Caco-2 (cell line): ENCODE measurements around the gene GINS2. TPM values are rescaled to one million over a fixed set of nuclear protein-coding genes. Genes with fewer than 3 reads are reported as not detected.

Source experiments
- BruUV-seq: library from RNA; stranded (reverse); fragments of 400-500 nt; replicated peaks from 2 replicates; lab custom pipeline; 2021; lab: Mats Ljungman, UMichigan
- CTCF ChIA-PET: fragments of 300-600 bp; sonication (Branson Sonifier 250); formaldehyde crosslinking; loops from one replicate; lab custom pipeline; 2022; ENCODE audit warnings: antibody characterized with exemption; lab: Charles Lee
- POLR2A ChIA-PET: fragments of 300-600 bp; sonication (Branson Sonifier 250); formaldehyde crosslinking; loops from one replicate; lab custom pipeline; 2022; ENCODE audit warnings: antibody characterized with exemption; lab: Charles Lee
- DNase-seq, 2 experiments: peaks; one replicate each; pipeline versions ENCODE4 v3.0.0 to v3.0.0-alpha.2; 2020 to 2022
- H3K27me3 ChIP-seq: replicated peaks from 2 replicates; pipeline ENCODE4 v1.6.0; 2011; ENCODE audit warnings: low read length; ENCODE audit not compliant: control insufficient read depth, insufficient read depth
- H3K36me3 ChIP-seq: 2 replicates; pipeline ENCODE4 v1.5.1; 2011; ENCODE audit warnings: low read length; ENCODE audit not compliant: control insufficient read depth, insufficient read depth
- H3K4me1 ChIP-seq: fragments of 250-450 bp; sonication (Bioruptor Pico); 2 replicates; pipeline ENCODE4 v1.5.1; 2020; ENCODE audit warnings: mild to moderate bottlenecking
- H3K4me3 ChIP-seq: 2 replicates; pipeline ENCODE4 v1.5.1; 2011; ENCODE audit warnings: low read depth, mild to moderate bottlenecking, control low read depth, low read length
- H3K9me3 ChIP-seq: fragments of 250-450 bp; sonication (Bioruptor Pico); 2 replicates; pipeline ENCODE4 v1.5.1; 2020; ENCODE audit warnings: mild to moderate bottlenecking, moderate library complexity
- H3K27ac Mint-ChIP-seq: one replicate; pipeline ENCODE4 v1.8.0; 2022; ENCODE audit warnings: mixed read lengths; ENCODE audit not compliant: unreplicated experiment
- H3K27me3 Mint-ChIP-seq: one replicate; pipeline ENCODE4 v1.8.0; 2022; ENCODE audit warnings: mixed read lengths; ENCODE audit not compliant: insufficient read depth, unreplicated experiment
- H3K36me3 Mint-ChIP-seq: one replicate; pipeline ENCODE4 v1.8.0; 2022; ENCODE audit warnings: mild to moderate bottlenecking, mixed read lengths; ENCODE audit not compliant: insufficient read depth, unreplicated experiment
- H3K4me1 Mint-ChIP-seq: one replicate; pipeline ENCODE4 v1.8.0; 2022; ENCODE audit warnings: low read depth, mixed read lengths; ENCODE audit not compliant: unreplicated experiment
- H3K4me3 Mint-ChIP-seq: one replicate; pipeline ENCODE4 v1.8.0; 2022; ENCODE audit warnings: mild to moderate bottlenecking, moderate library complexity, mixed read lengths; ENCODE audit not compliant: unreplicated experiment
- H3K9me3 Mint-ChIP-seq: one replicate; pipeline ENCODE4 v1.8.0; 2022; ENCODE audit warnings: mixed read lengths; ENCODE audit not compliant: unreplicated experiment
- intact Hi-C: fragments of 100-400 bp; cut with micrococcal nuclease; formaldehyde crosslinking; loops from one replicate; pipeline ENCODE4 v1.10.0; 2022; ENCODE audit not compliant: unreplicated experiment
- total RNA-seq: library from RNA; stranded (reverse); gene quantifications from 2 replicates; pipeline ENCODE4 v1.2.3, GENCODE V29; 2022
- TF ChIP-seq, protein P1 (sequence below), 2 experiments: fragments of 200-600 bp in 1 of 2; IDR thresholded peaks; 1 replicate in 1 of 2; 2 replicates in 1 of 2; pipeline versions ENCODE4 v1.5.1 to v1.8.0; 2011 to 2022; ENCODE audit warnings: antibody characterized with exemption in 1 of 2, control low read depth in 1 of 2, inconsistent platforms in 1 of 2, low read depth in 1 of 2, low read length in 1 of 2, mild to moderate bottlenecking in 1 of 2, moderate library complexity in 1 of 2; ENCODE audit not compliant: insufficient read depth in 1 of 2, severe bottlenecking in 1 of 2, unreplicated experiment in 1 of 2

GINS2 gene
- total RNA-seq, 1 experiment from 2014 or later, result 62.9 TPM

DNA sequence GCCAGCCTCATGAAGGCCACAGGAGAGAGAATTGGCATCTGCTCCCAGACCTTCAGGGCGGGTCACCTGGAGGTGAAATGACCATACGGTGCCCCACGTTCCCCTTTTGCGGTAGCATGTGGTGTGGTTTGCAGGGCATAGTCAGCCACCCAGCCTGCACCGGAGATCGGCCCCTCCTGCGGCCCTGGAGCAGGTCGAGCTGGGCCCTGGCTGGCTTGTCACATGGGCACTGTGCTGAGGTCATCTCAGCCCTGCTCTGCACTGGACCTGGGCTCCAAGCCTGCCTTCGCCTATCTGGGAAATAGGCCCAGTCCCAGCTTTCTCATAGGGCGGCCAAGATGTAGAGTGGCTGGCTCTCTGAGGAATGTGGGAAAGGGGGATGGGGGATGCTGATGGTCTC lies 59.4 kb downstream of the GINS2 start:
- ChIA-PET CTCF (no interaction called here), POLR2A (no interaction called here)
- peaks cover 10% of the 10 kb centered on the region; the same call in 1 of the 2 replicates for H3K4me1 ChIP-seq
- H3K4me1 Mint-ChIP-seq, result peaks cover 14% of the 10 kb centered on the region
- intact Hi-C loops, result no loop called here
- no peaks in the 10 kb centered on the region for H3K9me3 ChIP-seq
- DNase-seq, result no peak
- peaks cover 2% of the 10 kb centered on the region; the same call in 1 of the 2 replicates for H3K36me3 ChIP-seq
- BruUV-seq, result no TSS peak
- H3K4me3 ChIP-seq, result no peak overlapping the region
- no peaks in the 10 kb centered on the region for H3K27me3 Mint-ChIP-seq
- H3K36me3 Mint-ChIP-seq, result peaks cover 66% of the 10 kb centered on the region
- no peaks in the 10 kb centered on the region for H3K9me3 Mint-ChIP-seq
- TF ChIP-seq, protein P1, sequence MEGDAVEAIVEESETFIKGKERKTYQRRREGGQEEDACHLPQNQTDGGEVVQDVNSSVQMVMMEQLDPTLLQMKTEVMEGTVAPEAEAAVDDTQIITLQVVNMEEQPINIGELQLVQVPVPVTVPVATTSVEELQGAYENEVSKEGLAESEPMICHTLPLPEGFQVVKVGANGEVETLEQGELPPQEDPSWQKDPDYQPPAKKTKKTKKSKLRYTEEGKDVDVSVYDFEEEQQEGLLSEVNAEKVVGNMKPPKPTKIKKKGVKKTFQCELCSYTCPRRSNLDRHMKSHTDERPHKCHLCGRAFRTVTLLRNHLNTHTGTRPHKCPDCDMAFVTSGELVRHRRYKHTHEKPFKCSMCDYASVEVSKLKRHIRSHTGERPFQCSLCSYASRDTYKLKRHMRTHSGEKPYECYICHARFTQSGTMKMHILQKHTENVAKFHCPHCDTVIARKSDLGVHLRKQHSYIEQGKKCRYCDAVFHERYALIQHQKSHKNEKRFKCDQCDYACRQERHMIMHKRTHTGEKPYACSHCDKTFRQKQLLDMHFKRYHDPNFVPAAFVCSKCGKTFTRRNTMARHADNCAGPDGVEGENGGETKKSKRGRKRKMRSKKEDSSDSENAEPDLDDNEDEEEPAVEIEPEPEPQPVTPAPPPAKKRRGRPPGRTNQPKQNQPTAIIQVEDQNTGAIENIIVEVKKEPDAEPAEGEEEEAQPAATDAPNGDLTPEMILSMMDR (IDR thresholded peaks at IDR 0.05; ENCODE audit: insufficient read depth in 1 of 2, low read depth in 1 of 2, low read length in 1 of 2, severe bottlenecking in 1 of 2, unreplicated experiment in 1 of 2), result no peak
- H3K27me3 ChIP-seq, result no peaks in the 10 kb centered on the region
- H3K4me3 Mint-ChIP-seq, result no peak overlapping the region
- peak overlapping the region; percentile 66 for H3K27ac Mint-ChIP-seq

DNA sequence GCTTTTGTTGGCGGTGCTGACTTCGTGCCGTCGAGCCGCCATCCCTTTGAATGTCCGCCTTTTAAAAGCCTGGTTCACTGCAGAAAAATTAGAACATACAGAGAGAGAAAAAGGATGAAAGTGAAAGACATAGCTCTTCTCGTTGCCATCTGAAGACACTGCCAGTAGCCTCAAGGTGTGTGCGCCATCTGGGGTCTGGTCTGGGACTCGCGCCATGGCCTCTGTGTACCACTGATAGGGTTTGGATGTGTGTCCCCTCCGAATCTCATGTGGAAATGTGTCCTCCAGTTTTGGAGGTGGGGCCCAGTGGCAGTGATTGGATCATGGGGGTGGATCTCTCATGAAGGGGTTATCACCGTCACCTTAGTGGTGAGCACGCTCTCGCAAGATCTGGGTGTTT lies 60.1 kb downstream of the GINS2 start:
- CTCF ChIA-PET, result interaction anchor here (0.5 to 1.2 kb wide), 14 partner anchors 10 to 267 kb away, joined by 3 to 14 read pairs (median 3); partner anchors contain the start of gene GSE1
- H3K4me3 ChIP-seq, result no peak overlapping the region
- H3K27me3 Mint-ChIP-seq, result no peaks in the 10 kb centered on the region
- no peaks in the 10 kb centered on the region for H3K9me3 ChIP-seq
- POLR2A ChIA-PET, result interaction anchor here (0.5 kb wide), 1 partner anchor 17 kb away, joined by 3 read pairs; no protein-coding TSS in a partner anchor
- peak in 1 of 2 experiments; percentile 58 for DNase-seq
- H3K4me3 Mint-ChIP-seq, result no peak overlapping the region
- H3K36me3 ChIP-seq, result peaks cover 2% of the 10 kb centered on the region; the same call in 1 of the 2 replicates
- no peaks in the 10 kb centered on the region for H3K27me3 ChIP-seq
- peaks cover 14% of the 10 kb centered on the region for H3K4me1 Mint-ChIP-seq
- TF ChIP-seq, protein P1 (IDR thresholded peaks at IDR 0.05; ENCODE audit: insufficient read depth in 1 of 2, low read depth in 1 of 2, low read length in 1 of 2, severe bottlenecking in 1 of 2, unreplicated experiment in 1 of 2), result peak; percentile 19 to 58
- H3K36me3 Mint-ChIP-seq, result peaks cover 71% of the 10 kb centered on the region
- peaks cover 10% of the 10 kb centered on the region; the same call in 1 of the 2 replicates for H3K4me1 ChIP-seq
- no peaks in the 10 kb centered on the region for H3K9me3 Mint-ChIP-seq
- peak overlapping the region; percentile 66 for H3K27ac Mint-ChIP-seq
- no TSS peak for BruUV-seq
- intact Hi-C loops, result no loop called here

DNA sequence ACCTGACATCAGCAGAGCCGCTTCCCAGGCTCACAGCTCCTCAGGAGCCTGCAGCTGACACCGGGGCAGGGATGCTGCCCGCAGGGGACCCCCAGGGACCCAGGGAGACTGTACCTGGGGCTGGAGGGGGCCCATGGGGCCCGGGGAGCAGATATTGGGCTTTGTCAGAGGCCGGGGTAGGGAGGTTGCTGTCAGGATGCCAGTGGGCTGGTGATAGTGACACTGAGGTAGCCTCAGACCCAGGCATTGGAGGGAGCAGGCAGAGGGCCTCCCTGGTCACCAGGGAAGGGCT lies 60.5 kb downstream of the GINS2 start:
- CTCF ChIA-PET, result interaction anchor here (0.5 to 1.2 kb wide), 13 partner anchors 9 to 266 kb away, joined by 3 to 14 read pairs (median 3); partner anchors contain the start of gene GSE1
- Histone ChIP-seq H3K4me3 (no peak overlapping the region), H3K9me3 (no peaks in the 10 kb centered on the region), H3K36me3 (peaks cover 2% of the 10 kb centered on the region), H3K4me1 (peaks cover 14% of the 10 kb centered on the region), H3K27me3 (no peaks in the 10 kb centered on the region)
- Mint-ChIP-seq H3K9me3 (no peaks in the 10 kb centered on the region), H3K27me3 (no peaks in the 10 kb centered on the region), H3K4me1 (peaks cover 14% of the 10 kb centered on the region), H3K4me3 (no peak overlapping the region), H3K27ac (no peak overlapping the region), H3K36me3 (peaks cover 74% of the 10 kb centered on the region)
- intact Hi-C loops, result no loop called here
- no peak for DNase-seq
- no TSS peak for BruUV-seq
- TF ChIP-seq, protein P1 (IDR thresholded peaks at IDR 0.05; ENCODE audit: insufficient read depth in 1 of 2, low read depth in 1 of 2, low read length in 1 of 2, severe bottlenecking in 1 of 2, unreplicated experiment in 1 of 2), result no peak
- POLR2A ChIA-PET, result no interaction called here
